HG02623 (cell line): Measurements from ENCODE around the gene SLC16A10.
"Not testable (repeated sequence)": the region's sequence is repeated elsewhere in the genome, so short reads cannot be mapped to it uniquely, and the experiment has no call there.

Experiments used
- ATAC-seq: cut with Tn5 transposase; IDR thresholded peaks from one replicate; pipeline ENCODE4 v1.9.1; 2021; ENCODE audit warnings: moderate library complexity; ENCODE audit not compliant: unreplicated experiment

The SLC16A10 gene

GRCh38 chr6:111183702-111184517, 96.6 kb downstream of the SLC16A10 start:
- ATAC-seq, result peak; percentile 67

DNA sequence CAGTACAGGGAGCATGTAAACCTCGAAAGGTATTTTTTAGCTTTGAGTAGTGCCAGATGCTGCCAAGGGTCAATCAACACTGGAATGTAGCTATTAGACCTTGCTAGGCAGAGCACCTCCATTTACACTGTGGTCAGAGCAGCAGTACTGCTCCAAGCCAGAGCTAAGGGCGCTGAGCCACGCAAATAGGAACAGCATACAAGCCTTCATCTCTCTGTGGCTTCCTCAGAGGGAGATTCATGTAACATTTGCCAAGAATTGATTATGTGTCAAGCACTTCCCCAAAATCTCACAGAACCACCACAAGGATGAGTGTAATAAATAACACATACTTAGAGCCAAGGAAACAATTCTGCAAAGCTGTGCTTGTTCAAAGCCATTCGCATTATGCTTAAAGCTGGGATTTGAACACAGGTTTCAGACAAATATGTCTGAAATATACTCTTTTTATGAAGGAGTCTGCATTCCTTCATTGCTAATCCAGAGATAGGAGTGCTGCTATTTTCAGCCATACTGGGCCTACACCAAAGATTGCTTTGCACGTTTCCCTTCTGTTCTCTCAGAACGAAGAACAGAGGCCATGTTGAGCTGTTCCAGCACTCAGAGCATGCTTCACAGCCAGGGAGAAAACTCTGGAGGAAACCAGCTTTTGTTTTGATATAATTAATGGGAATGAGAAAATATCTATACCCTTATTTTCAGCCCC, 97.7 kb downstream of the SLC16A10 start:
- no peak for ATAC-seq

GRCh38 chr6:111185954-111186353, 98.7 kb downstream of the SLC16A10 start:
- ATAC-seq, result no peak

GRCh38 chr6:111187874-111188273, 100.6 kb downstream of the SLC16A10 start:
- ATAC-seq, result no peak

DNA sequence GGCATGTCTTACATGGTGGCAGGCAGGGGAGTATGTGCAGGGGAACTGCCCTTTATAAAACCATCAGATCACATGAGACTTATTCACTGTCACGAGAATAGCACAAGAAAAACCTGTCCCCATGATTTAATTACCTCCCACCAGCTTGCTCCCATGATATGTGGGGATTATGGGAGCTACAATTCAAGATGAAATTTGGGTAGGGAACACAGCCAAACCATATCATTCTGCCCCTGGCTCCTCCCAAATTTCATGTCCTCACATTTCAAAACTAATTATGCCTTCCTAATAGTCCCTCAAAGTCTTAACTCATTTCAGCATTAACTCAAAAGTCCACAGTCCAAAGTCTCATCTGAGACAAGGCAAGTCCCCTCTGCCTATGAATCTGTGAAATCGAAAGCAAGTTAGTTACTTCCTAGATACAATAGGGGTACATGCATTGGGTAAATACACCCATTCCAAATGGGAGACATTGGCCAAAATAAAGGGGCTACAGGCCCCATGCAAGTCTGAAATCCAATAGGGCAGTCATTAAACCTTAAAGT, 102.4 kb downstream of the SLC16A10 start:
- ATAC-seq, result not testable (repeated sequence)

GRCh38 chr6:111190637-111191036, 103.3 kb downstream of the SLC16A10 start:
- no peak for ATAC-seq

- not testable (repeated sequence) for ATAC-seq
These were observed 103.8 kb downstream of the SLC16A10 start for GRCh38 chr6:111191136-111191535.

- ATAC-seq, result no peak
These were observed 105.7 kb downstream of the SLC16A10 start for GRCh38 chr6:111192911-111193555.

DNA sequence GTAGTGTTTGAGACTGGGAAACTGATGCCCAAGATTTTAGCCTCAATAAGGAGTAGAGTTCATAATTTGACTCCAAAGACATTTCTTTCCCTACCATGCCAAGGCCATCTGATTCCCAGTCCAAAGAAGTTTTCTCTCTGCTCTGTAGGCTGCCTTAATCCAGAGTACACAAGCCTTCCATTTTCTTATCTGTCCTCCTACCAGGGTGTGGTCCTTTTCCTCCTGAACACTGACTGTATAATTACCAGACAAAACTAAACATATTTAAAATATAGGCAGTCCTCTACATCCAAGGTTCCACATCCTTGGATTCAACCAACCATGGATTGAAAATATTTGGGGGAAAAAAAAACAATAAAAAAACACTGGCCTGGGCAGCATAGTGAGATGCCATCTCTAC, 108.4 kb downstream of the SLC16A10 start:
- ATAC-seq, result no peak

DNA sequence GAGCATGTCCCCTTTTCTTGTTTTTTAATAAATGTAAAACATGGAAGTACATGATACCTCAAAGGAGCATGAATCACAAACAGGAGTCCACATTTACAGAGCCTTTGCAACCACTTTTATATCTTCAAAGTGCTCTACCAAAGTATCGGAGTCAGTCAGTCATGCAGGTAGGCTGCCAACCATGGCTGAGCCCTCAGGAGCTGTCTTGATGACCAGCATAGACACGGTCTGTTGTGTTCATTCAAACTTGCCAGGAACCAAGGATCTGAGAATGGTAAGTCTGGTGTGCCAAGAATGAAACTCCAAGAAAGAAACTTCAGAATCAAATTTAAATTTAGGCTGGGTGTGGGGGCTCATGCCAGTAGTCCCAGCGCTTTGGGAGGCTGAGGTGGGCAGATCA, 111.5 kb downstream of the SLC16A10 start:
- no peak for ATAC-seq

DNA sequence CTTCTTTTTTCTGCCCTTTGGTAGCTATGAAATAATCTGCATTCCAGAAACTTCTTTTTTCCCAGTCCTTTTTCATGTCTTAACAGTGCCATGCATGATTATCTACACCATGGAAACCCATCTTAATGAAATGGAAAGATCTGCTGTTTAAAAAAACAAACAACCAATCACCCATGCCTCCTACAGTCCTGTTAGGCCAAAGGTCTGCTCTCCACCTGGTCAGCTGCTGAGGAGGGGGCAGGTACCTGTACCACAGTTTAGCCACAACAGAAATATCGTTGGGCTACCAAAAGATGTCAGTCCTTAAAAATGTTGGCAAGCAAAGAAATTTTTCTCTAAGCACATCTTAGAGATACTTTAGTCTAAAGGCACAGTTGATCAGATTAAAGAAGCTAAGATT, 112.6 kb downstream of the SLC16A10 start:
- no peak for ATAC-seq

DNA sequence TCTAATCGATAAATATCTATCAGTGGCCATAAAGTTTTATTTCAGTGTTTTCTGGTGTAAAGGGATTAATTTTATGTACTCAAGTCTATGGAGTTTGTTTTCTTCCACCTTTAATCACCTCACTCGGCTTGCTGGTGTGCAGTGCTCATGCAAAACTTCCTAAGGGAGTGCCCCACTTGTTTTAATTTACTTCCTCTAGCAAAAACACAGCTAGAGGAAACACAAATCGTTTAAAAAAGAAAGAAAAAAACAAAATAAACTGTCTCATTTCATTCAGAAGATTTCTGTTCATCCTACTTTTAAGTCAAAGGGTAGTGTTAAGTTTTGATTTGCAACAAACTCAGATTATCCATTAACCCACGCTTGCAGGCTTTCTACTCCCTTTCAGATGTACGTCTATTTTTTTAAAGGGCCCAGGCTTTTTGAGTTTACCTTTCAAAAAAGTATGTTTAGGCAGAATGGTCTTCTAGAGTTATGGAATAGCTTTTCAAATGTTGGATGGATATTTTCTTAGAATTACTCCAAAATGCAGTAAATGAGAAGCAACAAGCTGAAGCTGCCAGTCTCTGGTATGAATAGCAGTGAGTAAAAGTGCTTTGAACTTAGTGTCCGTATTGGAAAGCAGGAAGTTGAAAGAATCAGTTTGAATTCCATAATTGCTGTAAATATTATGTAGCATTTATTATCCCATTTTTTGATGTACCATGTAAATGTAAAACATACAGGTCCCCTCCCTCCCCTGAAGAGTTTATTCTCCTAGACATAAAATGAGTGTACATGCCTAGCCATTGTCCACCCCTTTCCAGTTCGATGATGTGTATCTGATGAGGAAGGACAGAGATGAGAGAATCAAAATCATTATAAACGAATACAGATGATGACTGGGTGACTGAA, 113.3 kb downstream of the SLC16A10 start:
- no peak for ATAC-seq

DNA sequence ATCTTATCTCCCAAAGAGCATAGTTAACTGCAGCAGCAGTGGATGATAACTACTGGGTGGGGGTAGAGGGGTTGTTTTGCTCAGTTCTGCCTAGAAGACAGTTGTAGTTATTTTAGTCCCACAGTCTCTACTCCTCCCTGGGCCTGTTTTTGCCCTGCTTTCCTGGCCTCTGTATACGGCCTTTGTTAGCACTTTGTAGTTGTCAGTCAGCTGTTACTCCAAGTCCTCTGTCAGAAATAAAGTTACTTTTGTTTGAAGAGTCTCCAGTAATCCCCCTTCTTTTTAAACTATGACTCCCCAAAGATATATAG, 113.9 kb downstream of the SLC16A10 start:
- no peak for ATAC-seq

DNA sequence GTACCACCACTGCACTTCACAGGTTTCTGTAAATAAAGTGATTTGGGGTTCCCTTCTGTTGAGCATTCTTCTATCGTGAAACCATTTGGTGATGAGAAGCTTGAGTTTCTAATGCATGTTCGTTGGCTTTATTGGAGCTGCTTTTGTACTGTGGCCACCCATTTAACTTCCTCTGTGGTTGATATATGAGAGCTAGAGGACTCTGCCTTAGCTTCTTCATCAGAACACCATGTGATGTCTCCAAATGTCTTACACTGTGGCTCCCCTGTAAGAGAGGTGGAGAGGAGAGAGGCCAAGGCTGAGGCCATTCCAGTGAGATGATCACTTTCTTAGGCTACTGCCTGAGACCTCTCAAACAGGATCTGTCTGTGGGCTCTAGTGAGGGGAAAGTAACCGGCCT, 114.5 kb downstream of the SLC16A10 start:
- no peak for ATAC-seq

DNA sequence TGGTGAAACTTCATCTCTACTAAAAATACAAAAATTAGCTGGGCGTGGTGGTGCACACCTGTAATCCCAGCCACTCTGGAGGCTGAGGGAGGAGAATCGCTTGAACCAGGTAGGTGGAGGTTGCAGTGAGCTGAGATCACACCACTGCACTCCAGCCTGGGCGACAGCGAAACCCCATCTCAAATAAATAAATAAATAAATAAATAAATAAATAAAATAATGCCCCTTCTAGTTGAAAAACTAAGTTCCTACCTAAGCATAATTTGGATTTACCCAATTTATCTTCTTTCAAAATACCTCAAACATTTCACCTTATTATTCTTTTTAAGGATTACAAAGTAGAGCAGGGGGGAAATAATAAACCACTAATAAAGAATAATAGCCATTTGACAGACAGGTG, 116.2 kb downstream of the SLC16A10 start:
- not testable (repeated sequence) for ATAC-seq

DNA sequence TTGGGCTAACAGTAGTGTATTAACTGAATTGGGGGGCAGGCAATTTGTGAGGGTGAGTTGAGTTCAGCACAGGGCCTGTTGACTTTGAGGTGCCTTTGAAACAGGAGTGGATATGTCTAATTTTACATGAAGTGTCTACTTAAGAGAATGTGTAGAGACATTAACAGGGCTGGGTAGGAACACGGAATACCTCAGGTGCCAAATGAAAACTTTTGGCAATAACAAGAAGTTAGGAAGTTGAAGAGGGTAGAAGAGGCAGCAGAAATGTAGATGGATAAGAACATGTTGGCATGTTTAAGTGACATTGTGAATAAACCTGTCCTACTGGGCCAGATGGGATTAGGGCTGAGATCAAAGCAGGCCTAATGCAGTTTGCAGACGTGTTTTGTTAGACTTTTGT, 117.0 kb downstream of the SLC16A10 start:
- no peak for ATAC-seq

GRCh38 chr6:111204881-111205280, 117.6 kb downstream of the SLC16A10 start:
- no peak for ATAC-seq

DNA sequence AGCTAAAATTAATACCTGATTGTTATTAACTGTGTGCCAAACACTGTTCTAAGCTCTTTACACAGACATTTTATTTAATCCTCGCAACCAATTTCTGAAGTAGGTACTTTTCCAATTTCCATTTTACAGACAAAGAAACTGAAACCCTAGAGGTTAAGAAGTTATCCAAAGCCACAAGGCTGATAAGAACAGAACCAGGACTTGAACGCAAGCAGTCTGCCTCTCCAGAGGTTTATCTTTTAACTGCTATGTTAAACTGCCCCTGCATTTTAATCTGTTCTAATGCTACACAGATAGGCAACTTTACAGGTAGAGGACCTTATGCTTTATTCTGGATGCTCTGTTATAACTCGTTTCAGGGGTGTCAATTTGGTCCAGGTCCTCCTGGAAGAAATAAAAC, 118.2 kb downstream of the SLC16A10 start:
- no peak for ATAC-seq

GRCh38 chr6:111207141-111207858, 120.0 kb downstream of the SLC16A10 start:
- ATAC-seq, result no peak

DNA sequence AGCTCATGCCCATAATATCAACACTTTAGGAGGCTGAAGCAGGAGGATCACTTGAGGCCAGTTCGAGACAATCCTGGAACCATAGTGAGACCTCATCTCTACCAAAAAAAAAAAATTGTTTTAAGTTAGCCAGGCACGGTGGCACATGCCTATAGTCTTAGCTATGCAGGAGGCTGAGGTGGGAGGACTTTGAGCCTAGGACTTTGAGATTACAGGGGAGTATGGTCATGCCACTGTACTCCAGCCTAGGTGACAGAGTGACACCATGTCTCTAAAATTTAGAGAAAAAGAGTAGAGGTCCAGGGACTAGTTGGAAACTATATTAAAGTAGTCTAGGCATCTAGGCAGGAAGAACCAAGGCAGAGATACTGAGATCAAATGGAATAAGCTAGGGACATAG, 121.6 kb downstream of the SLC16A10 start:
- ATAC-seq, result no peak
